NCI-H2081 treated with DMSO at 0.1 percent for 48 hours (cell line): ENCODE measurements around the gene ANKRD28.
"Not testable (repeated sequence)": the region's sequence is repeated elsewhere in the genome, so short reads cannot be mapped to it uniquely, and the experiment has no call there.

Source experiments
- DNase-seq: peaks from one replicate; lab custom pipeline; 2025; lab: John Stamatoyannopoulos, UW

ANKRD28 gene

DNA sequence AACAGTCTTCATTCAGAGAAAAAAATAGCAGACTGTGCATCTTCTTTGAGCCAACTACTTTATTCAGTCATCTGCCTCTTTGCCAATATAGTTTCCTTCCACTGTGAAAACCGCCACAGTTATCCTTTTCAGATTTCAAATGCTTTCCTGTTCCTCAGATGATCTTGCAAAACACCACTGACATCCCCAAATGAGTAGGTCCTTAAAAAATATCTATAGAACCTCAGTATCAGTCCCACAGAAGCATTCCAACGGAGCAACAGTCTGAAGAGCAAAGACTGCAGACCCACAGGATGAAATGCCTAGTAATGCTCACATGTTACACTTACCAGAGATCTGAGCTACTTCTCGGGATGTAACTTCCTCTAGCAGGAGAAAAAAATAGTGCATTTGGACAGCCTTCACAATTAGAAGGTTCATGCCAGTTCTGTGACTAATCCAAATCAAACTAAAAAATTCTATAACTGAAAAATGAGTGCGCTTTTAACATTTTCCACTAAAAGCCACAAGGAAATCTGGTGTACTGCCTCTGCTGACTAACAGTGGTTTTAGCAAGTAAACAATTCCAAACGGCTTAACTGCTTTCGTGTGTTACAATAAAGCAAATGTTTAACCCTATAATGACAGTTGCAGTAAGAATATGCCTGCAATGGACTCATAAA lies at the start of gene ANKRD28:
Gene ANKRD28, minus strand, starts transcription at position 338 of the 662 bp plus-strand sequence. CDS start 1,458 bp downstream, outside the sequence.
- peak; percentile 11 for DNase-seq

DNA sequence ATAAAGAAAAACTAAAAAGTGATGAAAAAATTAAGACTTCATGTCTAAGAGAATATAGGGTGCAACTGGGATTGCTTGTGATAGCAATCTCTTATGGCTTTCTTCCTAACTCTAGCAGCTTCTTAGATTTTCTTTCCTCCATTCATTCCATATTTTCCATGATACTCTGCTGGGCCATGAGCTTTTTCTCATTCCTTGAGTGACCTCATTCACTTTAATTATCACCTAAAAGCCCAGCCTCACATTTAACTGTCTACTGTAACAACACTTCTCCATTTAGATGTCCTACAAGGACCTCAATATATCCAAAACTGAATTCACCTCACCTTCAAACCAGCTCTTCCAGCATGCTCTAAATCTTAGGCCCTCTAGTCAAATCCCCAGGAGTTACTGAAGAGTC lies 49.5 kb upstream of the ANKRD28 start:
- DNase-seq, result no peak

DNA sequence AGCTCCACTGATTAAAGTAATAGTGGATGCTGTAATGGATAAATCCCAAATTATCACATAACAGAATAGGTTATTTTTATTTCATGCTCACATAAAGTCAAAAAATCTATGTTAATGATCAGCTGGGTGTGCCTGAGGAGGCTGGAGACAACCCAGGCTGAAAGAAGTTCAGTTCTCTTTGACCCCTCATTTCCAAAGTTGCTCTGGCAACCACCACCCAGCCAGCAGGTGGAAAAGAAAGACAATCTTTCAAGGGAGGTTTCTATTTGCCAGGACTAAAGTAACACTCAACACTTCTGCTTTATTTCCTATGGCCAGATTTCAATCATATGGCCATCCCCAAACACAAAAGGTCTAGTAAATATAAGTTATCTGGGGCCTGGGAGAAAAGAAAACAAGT lies 48.8 kb upstream of the ANKRD28 start:
- DNase-seq, result no peak

DNA sequence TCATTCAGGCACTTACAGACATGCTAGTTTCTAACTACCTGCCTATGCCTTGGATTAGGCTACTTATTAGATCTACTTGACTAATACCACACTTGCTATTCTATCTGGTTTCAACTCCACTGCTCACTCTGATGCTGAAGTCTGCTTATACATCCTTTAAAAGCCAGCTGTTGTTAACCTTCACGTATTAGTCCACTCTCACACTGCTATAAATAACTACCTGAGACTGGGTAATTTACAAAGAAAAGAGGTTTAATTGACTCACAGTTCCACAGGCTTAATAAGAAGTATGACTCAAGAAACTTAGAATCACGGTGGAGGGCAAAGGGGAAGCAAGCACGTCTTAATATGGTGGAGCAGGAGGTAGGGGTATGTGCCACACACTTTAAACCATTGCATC lies 47.7 kb upstream of the ANKRD28 start:
- DNase-seq, result no peak

DNA sequence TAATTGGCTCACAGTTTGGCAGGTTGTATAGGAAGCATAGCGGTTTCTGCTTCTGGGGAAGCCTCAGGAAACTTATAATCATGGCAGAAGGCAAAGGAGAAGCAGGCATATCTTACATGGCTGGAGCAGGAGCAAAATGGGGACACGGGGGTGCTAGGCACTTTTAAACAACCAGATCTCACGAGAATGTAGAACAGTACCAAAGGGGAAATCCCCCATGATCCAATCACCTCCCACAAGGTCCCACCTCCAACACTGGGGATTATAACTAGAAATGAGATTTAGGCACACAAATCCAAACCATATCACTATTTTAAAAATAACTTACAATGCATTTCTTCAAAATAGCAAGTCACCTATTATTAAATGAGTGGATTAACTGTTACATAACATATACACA lies 47.1 kb upstream of the ANKRD28 start:
- no peak for DNase-seq

DNA sequence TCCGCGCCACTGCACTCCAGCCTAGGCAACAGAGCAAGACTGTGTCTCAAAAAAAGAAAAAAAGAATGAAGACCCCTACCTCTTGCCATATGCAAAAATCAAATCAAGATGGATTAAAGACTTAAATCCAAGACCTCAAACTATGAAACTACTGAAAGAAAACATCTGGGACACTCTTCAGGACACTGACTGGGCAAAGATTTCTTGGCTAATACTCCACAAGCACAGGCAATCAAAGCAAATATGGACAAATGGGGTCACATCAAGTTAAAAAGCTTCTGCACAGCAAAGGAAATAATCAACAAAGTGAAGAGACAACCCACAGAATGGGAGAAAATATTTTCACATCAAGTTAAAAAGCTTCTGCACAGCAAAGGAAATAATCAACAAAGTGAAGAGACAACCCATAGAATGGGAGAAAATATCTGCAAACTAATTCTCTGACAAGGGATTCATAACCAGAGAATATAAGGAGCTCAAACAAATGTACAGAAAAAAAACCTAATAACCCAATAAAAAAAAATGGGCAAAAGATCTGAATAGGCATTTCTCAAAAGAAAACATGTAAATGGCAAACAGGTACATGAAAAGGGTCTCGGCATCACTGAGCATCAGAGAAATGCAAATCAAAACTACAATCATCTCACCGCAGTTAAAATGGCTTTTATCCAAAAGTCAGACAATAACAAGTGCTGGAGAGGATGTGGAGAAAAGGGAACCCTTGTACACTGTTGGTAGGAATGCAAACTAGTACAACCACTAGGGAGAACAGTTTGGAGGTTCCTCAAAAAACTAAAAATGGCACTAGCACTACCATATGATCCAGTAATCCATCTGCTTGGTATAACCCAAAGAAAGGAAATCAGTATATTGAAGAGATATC lies 43.6 kb upstream of the ANKRD28 start:
- DNase-seq, result not testable (repeated sequence)

DNA sequence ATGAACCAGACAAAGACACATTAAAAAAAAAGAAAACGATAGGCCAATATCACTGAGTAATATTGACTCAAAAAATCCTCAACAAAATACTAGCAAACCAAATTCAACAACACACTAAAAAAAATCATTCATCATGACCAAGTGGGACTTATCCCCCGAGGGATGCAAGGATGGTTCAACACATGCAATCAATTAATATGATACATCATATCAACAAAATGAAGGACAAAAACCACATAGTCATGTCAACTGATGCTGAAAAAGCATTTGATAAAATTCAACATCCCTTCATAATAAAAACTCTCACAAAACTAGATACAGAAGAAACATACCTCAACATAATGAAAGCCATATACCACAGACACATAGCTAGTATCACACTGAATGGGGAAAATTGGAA lies 41.8 kb upstream of the ANKRD28 start:
- DNase-seq, result no peak

DNA sequence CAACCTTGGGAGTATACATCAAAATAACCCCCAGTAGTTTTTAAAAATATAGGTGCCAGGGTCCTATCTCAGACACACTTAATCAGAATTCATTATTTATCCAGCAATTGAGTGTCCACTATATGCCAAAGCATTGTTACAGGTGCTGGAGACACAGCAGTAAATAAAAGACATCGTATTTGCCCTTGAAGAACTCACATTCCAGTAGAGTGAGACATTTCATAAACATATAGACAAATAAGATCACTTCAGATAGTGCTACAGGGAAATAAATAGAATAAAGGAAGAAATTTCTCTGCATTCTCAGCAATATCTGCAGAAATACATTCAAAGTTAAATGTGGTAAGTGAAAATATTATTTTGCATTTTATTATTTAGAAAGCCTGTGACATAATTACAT lies 34.1 kb upstream of the ANKRD28 start:
- DNase-seq, result no peak

DNA sequence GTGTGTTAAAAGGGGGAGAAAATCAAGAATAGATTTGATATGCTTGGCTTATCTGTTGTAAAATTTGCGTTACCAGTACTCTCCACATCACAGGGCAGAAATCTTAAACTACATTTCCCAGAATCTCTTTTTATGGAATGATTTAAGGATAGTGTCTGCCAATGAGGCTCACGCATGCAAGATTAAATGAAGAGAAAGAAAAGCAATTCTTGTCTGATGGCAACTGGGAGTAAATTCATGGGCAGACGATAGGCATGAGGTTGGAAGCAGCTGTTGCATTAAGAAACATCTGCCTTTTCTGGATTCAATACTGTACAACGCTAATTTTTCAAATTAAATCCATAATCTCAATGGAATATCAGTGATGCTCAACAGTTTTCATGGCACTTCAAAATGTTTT lies 27.2 kb upstream of the ANKRD28 start:
- no peak for DNase-seq

DNA sequence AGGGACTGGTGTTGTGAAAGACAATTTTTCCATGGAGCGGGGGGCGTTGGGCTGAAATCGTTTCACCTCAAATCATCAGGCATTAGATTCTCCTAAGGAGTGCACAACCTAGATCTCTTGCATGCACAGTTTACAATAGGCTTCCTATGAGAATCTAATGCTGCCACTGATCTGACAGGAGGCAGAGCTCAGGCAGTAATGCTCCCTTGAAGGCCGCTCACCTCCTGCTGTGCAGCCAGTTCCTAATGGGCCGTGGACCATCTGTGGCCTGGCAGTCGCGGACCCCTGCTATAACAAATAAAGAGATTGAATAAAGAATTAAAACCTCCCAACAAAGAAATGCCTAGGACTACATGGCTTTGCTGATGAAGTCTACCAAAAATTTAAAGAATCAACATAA lies 25.3 kb upstream of the ANKRD28 start:
- no peak for DNase-seq

DNA sequence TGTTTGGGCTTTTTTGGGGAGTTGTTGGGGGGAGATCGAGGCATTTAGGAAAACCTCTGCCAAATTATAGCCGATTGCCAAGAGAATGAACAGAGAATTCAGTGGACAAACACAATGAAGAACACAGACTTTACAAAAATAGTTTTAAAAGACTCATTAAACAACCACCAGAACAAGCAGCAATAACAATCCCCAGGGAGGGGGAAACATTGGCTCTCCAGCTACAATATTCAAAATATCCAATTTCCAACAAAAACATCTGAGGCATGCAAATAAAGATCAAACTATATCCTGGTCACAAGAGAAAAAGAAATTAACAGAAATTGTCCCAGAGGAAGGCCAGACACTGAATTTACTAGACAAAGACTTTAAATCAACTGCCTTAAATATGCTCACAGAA lies 24.5 kb upstream of the ANKRD28 start:
- no peak for DNase-seq

DNA sequence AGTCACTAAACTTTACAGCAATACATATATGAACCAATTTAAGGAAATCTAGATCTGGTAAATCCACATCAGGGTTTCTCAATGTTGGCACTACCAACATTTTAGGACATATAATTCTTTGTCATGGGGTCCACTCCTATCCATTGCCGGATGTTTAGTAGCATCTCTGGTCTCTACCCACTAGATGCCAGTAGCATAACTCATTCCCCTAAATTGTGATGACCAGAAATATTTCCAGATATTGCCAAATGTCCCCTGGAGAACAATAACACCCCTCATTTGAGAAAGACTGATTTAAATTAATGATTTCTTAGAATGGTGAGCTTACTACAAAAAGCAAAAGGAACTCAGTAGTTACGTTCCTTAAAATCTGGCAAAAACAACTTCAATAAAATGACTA lies 23.1 kb upstream of the ANKRD28 start:
- DNase-seq, result no peak

DNA sequence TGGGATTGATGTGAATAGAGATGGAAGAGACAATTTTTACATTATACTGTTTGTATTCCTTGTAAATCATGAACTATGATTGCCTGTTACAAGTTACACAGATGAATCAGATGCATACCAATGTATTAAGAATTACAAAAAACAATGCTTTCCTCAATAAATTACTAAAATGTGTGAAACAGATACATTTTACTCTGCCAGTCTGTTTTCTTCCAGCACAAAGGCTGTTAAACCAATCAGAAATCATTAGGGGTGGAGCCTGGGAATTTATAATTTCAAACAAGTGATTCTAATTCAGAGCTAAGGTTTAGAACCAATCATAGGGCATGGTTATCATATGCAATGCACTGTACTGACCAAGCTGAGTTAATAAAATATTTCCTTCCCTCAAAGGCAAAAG lies 21.8 kb upstream of the ANKRD28 start:
- no peak for DNase-seq

DNA sequence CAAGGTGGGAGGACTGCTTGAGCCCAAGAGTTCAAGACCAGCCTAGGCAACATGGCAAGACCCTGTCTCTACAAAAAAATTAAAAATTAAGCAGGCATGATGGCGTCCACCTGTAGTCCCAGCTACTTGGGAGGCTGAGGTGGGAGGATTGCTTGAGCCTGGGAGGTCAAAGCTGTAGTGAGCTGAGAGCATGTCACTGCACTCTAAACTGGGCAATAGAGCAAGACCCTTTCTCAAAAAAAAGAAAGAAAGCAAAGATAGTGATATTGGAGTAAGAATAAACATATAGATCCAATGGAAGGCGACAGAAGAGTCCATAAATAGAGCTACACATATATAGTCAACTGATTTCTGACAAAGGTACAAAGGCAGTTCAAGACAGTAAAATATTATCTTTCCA lies 21.3 kb upstream of the ANKRD28 start:
- DNase-seq, result no peak

DNA sequence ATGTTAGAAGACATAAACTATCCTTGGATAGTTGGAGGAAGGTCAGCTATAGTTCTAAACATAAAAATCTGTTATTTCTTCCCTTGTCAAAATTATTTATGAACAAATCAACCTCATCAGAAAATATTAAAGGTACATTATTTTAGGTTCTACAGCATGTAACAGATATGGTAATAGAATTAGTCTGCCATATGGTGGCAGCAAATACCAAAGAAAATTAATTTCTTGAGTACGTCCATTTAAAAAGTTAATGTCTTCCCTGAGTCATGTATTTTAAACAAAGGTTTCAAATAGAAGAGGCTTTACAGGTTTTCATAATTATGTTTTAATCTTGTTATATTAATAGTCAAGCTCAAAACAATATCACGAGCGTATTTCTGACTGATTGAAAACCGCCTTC lies 17.9 kb upstream of the ANKRD28 start:
- peak; percentile 3 for DNase-seq

DNA sequence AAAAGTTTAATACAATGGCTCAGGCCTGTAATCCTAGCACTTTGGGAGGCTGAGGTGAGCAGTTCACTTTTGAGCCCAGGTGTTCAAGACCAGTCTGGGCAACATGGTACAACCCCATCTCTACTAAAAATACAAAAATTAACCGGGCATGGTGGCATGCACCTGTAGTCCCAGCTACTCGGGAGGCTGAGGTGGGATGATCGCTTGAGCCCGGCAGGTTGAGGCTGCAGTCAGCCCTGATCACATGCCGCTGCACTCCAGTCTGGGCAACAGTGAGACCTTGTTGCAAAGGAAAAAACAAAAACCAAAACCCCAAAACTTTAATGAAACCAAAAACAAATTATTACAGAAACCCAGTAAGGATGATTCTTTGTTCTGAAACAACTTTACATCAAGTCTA lies 15.3 kb upstream of the ANKRD28 start:
- not testable (repeated sequence) for DNase-seq

DNA sequence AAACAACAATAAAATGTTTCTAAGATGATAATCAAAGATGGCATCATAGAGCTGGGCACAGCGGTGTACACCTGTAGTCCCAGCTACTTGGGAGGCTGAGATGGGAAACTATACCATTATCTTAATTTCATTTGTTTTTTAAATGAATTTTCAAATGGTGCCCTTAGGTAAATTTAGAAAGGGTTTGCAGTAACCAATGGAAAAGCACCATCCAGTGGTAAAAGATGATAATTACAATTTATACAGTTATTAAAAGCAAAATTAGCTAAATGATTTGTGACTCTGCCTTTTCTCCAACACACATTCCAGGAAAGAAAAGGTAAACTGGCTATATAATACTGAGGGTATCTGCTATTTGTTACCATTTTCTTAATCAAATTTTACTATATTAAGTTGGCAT lies 14.4 kb upstream of the ANKRD28 start:
- no peak for DNase-seq

DNA sequence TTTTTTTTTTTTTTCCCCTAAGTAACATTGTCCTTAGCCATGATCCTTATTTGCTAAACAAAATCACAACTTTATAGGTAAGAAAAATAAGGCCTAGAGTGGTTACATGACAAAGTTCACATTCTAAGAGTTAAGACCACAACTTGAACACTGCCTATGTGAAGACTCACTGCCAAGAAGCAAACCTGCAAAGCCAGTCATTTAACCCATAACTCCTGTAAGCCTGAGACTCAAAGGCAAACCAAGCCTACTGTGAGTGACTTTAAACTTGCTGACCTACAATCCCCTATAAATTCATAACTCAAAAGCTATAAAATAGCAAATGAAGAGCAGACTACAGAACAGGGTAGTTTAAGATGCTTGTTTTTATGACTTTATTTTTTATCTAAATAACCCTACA lies 12.9 kb upstream of the ANKRD28 start:
- DNase-seq, result no peak

DNA sequence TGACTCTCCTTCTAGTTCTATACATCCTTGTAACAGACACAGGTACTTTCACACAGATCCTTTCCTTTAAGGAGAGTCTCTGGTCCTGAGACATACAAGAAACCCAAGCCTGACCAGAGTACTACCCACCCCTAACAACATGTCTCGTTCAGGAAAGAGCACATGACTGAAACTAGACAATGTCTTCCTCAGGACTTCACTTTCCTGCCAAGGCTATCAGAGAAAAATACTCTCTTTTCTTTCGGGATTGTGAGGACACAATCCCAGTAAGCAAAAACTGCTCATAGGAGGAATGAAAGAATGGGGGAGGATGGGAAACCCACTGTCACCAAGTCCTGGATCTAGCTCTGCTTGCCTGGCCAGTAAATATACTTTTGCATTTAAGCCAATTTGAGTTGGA lies 11.5 kb upstream of the ANKRD28 start:
- no peak for DNase-seq

DNA sequence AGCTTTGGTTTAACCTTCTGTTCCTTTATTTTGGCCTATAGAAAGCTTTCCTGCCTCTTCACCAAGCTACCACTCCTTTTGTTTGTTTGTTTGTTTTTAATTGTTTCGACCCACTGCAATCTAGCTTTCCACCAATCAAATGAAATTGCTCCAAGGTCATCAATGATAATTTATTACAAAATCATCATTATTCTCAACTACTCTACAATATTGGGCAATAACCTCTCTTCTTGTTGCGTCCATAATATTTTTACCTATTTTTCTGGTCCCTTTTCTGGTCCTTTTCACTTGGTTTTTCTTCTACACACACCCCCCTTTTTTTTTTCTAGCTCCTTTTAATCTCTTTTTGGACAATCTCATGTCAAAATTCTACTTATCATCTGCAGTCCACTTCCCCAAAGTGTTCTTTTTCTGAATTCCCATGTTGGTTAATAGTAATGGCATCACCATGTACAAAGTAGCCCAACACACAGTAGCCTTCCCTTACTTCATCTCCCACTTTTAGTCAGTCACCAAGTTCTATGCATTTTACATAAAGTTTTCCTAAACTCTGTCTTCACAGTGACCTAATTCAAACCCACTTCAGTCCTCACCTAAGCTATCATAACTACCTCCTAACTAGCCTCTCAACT lies 11.0 kb upstream of the ANKRD28 start:
- DNase-seq, result no peak

DNA sequence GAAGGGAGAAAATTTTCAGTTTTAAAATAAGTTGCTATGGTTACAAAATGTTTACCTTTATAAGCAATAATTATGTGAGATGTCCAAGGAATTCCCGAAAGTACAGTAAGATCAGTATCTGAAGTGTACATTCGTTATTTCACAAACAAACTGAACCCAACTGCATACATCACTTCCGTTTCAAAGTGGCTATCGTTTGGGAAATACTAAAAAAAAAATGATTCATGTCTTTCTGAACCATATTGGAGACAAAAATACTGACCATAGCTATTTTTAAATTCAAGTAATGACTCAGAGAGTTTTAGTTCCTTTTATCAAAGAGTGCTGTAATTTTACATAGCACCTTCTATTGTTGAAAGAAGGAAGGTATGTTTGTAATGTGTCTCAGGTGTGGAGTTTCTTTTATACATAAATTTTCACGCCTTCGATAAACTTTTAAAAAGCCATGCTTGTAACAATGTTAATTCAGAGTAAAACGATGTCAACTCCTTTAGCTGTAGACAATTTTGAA lies 8.0 kb upstream of the ANKRD28 start:
- no peak for DNase-seq

DNA sequence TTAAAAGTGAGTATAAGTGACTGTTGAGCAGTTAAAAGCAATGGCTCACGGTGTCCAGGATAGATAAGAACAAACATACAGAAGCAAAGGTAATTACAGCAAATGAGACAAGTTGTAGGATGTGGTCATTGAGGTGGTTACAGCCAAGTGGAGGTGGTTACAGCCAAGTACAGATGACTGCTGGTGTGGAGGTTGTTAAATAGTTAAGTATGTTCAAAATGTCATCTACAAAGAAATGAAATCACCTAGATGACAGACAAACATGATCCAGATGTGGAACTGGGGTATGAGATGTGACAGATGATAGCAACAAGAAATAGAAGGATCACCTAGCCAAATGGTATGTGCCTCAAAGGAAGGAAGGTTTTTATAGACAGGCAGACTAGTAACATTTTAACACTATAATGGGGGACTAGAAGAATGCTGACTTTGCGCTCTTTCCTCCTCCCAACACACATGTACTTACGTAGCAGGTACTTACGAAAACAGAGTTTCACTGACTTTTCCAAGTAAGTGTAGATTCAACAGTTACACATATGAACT lies 6.8 kb upstream of the ANKRD28 start:
- DNase-seq, result no peak

DNA sequence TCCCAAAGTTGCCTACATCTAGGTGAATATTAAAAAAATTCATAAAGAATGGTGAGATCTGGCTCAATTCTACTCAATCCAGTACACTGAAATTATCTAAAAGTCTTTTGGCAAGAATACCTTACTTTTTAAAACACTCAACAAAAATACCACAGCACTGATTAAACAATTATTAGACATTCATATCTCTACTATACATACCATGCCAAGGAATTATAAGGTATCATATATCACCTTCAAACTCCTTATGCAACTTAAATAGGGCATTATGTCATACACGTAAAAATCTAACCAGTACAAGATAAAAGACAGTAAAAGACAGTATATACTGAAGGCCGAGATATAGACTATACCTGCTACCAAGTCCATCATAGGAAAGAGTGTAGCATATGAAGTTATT lies 6.1 kb upstream of the ANKRD28 start:
- no peak for DNase-seq
